Endometrial microvascular endothelial cells (primary cell): ENCODE data around the gene PHETA1. TPM values are rescaled to one million over a fixed set of nuclear protein-coding genes. Genes with fewer than 3 reads are reported as not detected.
"Not testable (repeated sequence)": the region's sequence is repeated elsewhere in the genome, so short reads cannot be mapped to it uniquely, and the experiment has no call there.

ENCODE experiments used
- in situ Hi-C: cut with HindIII; loops from 2 replicates; pipeline ENCODE4 v1.10.0; 2017; ENCODE audit warnings: low sequenced_read_pairs, low pct_unique_long_range_greater_than_20kb; ENCODE audit errors: inconsistent ontology term
- total RNA-seq: library from RNA; depleted of rRNA; stranded (reverse); fragments of >200 nt; gene quantifications from one replicate; pipeline ENCODE4 v1.2.3, GENCODE V29; 2015; ENCODE audit errors: inconsistent ontology term

Gene PHETA1
- total RNA-seq, 1 donor from 2014 or later: 6.0 TPM

- in situ Hi-C loops: no loop called here
Measured at GRCh38 chr12:111386885-111387284, 18.0 kb upstream of the PHETA1 start.

GRCh38 chr12:111384596-111384995 is 15.7 kb upstream of the PHETA1 start:
- in situ Hi-C loops: no loop called here

GRCh38 chr12:111379942-111380554 is 11.2 kb upstream of the PHETA1 start:
- in situ Hi-C loops: no loop called here

GRCh38 chr12:111377440-111377839 is 8.5 kb upstream of the PHETA1 start:
- in situ Hi-C loops: no loop called here

GRCh38 chr12:111373231-111373630 is 4.3 kb upstream of the PHETA1 start:
- in situ Hi-C loops: not testable (repeated sequence)

GRCh38 chr12:111369496-111370220 is 763 bp upstream of the PHETA1 start:
- in situ Hi-C loops: no loop called here

- in situ Hi-C loops: no loop called here
Measured at GRCh38 chr12:111368291-111368787, 556 bp downstream of the PHETA1 start.

- in situ Hi-C loops: no loop called here
Measured at GRCh38 chr12:111367661-111368221, 1.2 kb downstream of the PHETA1 start.

GRCh38 chr12:111366583-111366982 is 2.3 kb downstream of the PHETA1 start:
- in situ Hi-C loops: no loop called here

- in situ Hi-C loops: no loop called here
Measured at GRCh38 chr12:111366075-111366474, 2.8 kb downstream of the PHETA1 start.

GRCh38 chr12:111363578-111363977 is 5.3 kb downstream of the PHETA1 start:
- in situ Hi-C loops: no loop called here

GRCh38 chr12:111362687-111363475 is 6.0 kb downstream of the PHETA1 start:
- in situ Hi-C loops: no loop called here

GRCh38 chr12:111361717-111362576 is 6.9 kb downstream of the PHETA1 start:
- in situ Hi-C loops: no loop called here

GRCh38 chr12:111361073-111361716 is 7.7 kb downstream of the PHETA1 start:
- in situ Hi-C loops: no loop called here

- in situ Hi-C loops: no loop called here
Measured at GRCh38 chr12:111360325-111360930, 8.5 kb downstream of the PHETA1 start.

GRCh38 chr12:111359914-111360276 is 9.0 kb downstream of the PHETA1 start:
- in situ Hi-C loops: no loop called here

- in situ Hi-C loops: no loop called here
Measured at GRCh38 chr12:111359231-111359913, 9.5 kb downstream of the PHETA1 start.
